Body of pancreas (tissue), 4 donors: ENCODE data around the gene HUS1B. TPM values are rescaled to one million over a fixed set of nuclear protein-coding genes. Genes with fewer than 3 reads are reported as not detected.

Source experiments
- ATAC-seq: fragments of 150-250 bp; one replicate; pipeline ENCODE4 v1.9.1; 2016
- DNase-seq, 4 donors: peaks; one replicate each; pipeline ENCODE4 v3.0.0-alpha.2; 2019
- H3K27ac ChIP-seq, 4 donors: fragments of 200-600 bp; sonication (generic); 1 replicate in 3 of 4; 2 replicates in 1 of 4; pipeline versions ENCODE4 v1.5.1 to v1.6.1; 2016 to 2019; ENCODE audit warnings: mild to moderate bottlenecking in 1 of 4, mixed read lengths in 1 of 4, moderate library complexity in 1 of 4
- H3K27me3 ChIP-seq, 2 donors: fragments of 200-600 bp; sonication (generic); one replicate each; pipeline ENCODE4 v1.6.0; 2016; ENCODE audit warnings: mild to moderate bottlenecking in 1 of 2
- H3K36me3 ChIP-seq, 2 donors: fragments of 200-600 bp; sonication (generic); replicated peaks in 1 of 2; 2 replicates each; pipeline ENCODE4 v1.5.1; 2016; ENCODE audit warnings: low read depth in 2 of 2; ENCODE audit not compliant: insufficient read depth in 1 of 2
- H3K4me1 ChIP-seq: fragments of 200-600 bp; sonication (generic); one replicate; pipeline ENCODE4 v1.6.0; 2016
- H3K4me3 ChIP-seq, 2 donors: fragments of 200-600 bp; sonication (generic); 1 replicate in 1 of 2; 2 replicates in 1 of 2; pipeline ENCODE4 v1.5.1; 2016 to 2019
- H3K9me3 ChIP-seq, 3 donors: fragments of 200-600 bp; sonication (generic); 1 replicate in 2 of 3; 2 replicates in 1 of 3; pipeline ENCODE4 v1.5.1; 2016
- POLR2A ChIP-seq, 3 donors: fragments of 450-650 bp; IDR thresholded peaks; one replicate each; pipeline ENCODE4 v1.6.1; 2016; ENCODE audit warnings: antibody characterized with exemption in 3 of 3, mild to moderate bottlenecking in 2 of 3
- WGBS, 2 donors: methylation state at CpG; one replicate each; pipeline ENCODE4 v1.1.5; 2017; 5-methylcytosine and 5-hydroxymethylcytosine counted together
- intact Hi-C: fragments of 100-400 bp; cut with DNase I; formaldehyde crosslinking; loops from one replicate; pipeline ENCODE4 v1.15.1; 2023
- total RNA-seq, 2 donors: library from RNA; depleted of rRNA; stranded (reverse); fragments of >200 nt; gene quantifications; one replicate each; pipeline ENCODE4 v1.1.0, GENCODE V29; 2016
- TF ChIP-seq, protein P1 (sequence below), 7 experiments: fragments of 450-650 bp in 4 of 7; fragments of 200-600 bp in 3 of 7; sonication (generic) in 3 of 7; IDR thresholded peaks; one replicate each; pipeline ENCODE4 v1.5.1; 2016 to 2019; ENCODE audit warnings: antibody characterized with exemption in 7 of 7

The HUS1B gene
- total RNA-seq = 10 to 100 TPM in 1 of 2 donors, 1 to 10 TPM in 1; 4.4 to 19.1 TPM

GRCh38 chr6:656460-657252, at the start of gene HUS1B:
Gene HUS1B, minus strand, starts transcription at chr6:657100. Its CDS starts 156 bp downstream, at chr6:656944.
- 97% methylated on average over 57 to 60 of the region's 73 CpGs for WGBS, 2 donors
- Histone ChIP-seq H3K4me1 (no peaks in the 10 kb centered on the region), H3K27me3 (no peaks in the 10 kb centered on the region), H3K9me3 (no peaks in the 10 kb centered on the region), H3K36me3 (no peaks in the 10 kb centered on the region), H3K27ac (no peak within 1 kb of the TSS), H3K4me3 (no peak within 1 kb of the TSS)
- no peak for DNase-seq
- TF ChIP-seq POLR2A (IDR thresholded peaks at IDR 0.05) = no peak
- TF ChIP-seq, protein P1, sequence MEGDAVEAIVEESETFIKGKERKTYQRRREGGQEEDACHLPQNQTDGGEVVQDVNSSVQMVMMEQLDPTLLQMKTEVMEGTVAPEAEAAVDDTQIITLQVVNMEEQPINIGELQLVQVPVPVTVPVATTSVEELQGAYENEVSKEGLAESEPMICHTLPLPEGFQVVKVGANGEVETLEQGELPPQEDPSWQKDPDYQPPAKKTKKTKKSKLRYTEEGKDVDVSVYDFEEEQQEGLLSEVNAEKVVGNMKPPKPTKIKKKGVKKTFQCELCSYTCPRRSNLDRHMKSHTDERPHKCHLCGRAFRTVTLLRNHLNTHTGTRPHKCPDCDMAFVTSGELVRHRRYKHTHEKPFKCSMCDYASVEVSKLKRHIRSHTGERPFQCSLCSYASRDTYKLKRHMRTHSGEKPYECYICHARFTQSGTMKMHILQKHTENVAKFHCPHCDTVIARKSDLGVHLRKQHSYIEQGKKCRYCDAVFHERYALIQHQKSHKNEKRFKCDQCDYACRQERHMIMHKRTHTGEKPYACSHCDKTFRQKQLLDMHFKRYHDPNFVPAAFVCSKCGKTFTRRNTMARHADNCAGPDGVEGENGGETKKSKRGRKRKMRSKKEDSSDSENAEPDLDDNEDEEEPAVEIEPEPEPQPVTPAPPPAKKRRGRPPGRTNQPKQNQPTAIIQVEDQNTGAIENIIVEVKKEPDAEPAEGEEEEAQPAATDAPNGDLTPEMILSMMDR (IDR thresholded peaks at IDR 0.05) = no peak
- intact Hi-C loops = no loop called here
- no peak for ATAC-seq

GRCh38 chr6:706146-706545, 49.2 kb upstream of the HUS1B start:
- no peak for DNase-seq
- peaks cover 0 to 3% (median 0%) of the 10 kb centered on the region in 3 donors for H3K9me3 ChIP-seq
- H3K4me1 ChIP-seq = peaks cover 5% of the 10 kb centered on the region
- no peak overlapping the region for H3K27ac ChIP-seq
- intact Hi-C loops = no loop called here
- H3K4me3 ChIP-seq = no peak overlapping the region
- ATAC-seq = no peak
- no peaks in the 10 kb centered on the region for H3K36me3 ChIP-seq
- 80 to 87% methylated on average over 6 of the region's 6 CpGs for WGBS, 2 donors
- H3K27me3 ChIP-seq = peaks cover 0 to 3% of the 10 kb centered on the region in 2 donors
- TF ChIP-seq, protein P1 (IDR thresholded peaks at IDR 0.05) = no peak

- Histone ChIP-seq H3K9me3 (peaks cover 0 to 3% (median 0%) of the 10 kb centered on the region in 3 donors), H3K36me3 (no peaks in the 10 kb centered on the region), H3K27me3 (peaks cover 0 to 3% of the 10 kb centered on the region in 2 donors), H3K4me3 (no peak overlapping the region), H3K4me1 (no peaks in the 10 kb centered on the region), H3K27ac (no peak overlapping the region)
- WGBS, 2 donors = 23 to 32% methylated on average over 4 of the region's 4 CpGs
- ATAC-seq (no peak), DNase-seq (no peak)
- intact Hi-C loops = no loop called here
- TF ChIP-seq, protein P1 (IDR thresholded peaks at IDR 0.05) = no peak
- TF ChIP-seq POLR2A (IDR thresholded peaks at IDR 0.05) = no peak
Observed at GRCh38 chr6:705047-705446, 48.1 kb upstream of the HUS1B start.

DNA sequence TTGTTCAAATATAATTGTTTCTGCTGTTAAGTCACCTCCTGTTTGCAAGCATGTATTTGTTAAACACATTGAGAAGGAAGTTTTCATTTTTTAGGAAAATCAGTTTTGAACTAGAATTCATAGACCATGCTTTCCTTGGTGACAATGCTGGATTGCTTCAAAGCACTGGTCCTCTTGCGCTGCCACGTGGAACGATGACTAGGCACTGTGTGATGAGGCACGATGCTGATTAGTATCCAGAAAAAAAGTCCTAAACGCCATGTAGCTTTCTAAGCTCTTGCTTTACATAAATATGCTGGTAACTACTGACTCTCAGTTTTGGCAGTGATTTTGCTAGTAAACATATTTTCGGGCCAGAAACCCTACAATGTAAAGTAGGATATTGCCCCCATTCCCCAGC, 47.1 kb upstream of the HUS1B start:
- Histone ChIP-seq H3K9me3 (no peaks in the 10 kb centered on the region), H3K4me1 (no peaks in the 10 kb centered on the region), H3K27me3 (peaks cover 0 to 3% of the 10 kb centered on the region in 2 donors), H3K27ac (no peak overlapping the region), H3K36me3 (no peaks in the 10 kb centered on the region), H3K4me3 (no peak overlapping the region)
- 72 to 90% methylated on average over 6 of the region's 6 CpGs for WGBS, 2 donors
- ATAC-seq (no peak), DNase-seq (no peak)
- intact Hi-C loops = no loop called here
- TF ChIP-seq POLR2A (IDR thresholded peaks at IDR 0.05) = no peak
- TF ChIP-seq, protein P1 (IDR thresholded peaks at IDR 0.05) = no peak

DNA sequence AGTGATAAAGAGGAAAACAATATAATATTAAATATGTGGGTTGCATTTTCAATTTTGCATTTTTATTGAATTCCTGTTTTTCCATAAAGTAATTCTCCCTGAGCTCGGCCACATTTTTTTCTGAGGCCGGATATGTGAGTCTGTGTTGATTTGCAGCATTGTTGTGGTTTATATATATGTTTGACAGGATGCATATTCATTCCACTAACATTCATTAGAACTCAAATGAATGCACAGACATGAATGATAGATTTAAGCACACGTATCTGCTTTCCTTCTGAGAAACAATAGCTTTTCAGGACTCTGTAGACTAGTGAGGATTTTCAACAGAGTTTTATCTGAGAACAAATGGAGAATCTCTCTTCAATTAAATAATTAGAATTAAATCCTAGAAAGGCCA, 46.7 kb upstream of the HUS1B start:
- Histone ChIP-seq H3K4me1 (no peaks in the 10 kb centered on the region), H3K4me3 (no peak overlapping the region), H3K9me3 (no peaks in the 10 kb centered on the region), H3K36me3 (no peaks in the 10 kb centered on the region), H3K27ac (no peak overlapping the region), H3K27me3 (peaks cover 0 to 3% of the 10 kb centered on the region in 2 donors)
- ATAC-seq (no peak), DNase-seq (no peak)
- intact Hi-C loops = no loop called here
- 70 to 85% methylated on average over 3 of the region's 3 CpGs for WGBS, 2 donors
- TF ChIP-seq, protein P1 (IDR thresholded peaks at IDR 0.05) = no peak
- no peak for TF ChIP-seq POLR2A (IDR thresholded peaks at IDR 0.05)
